Fibroblast of skin of right biceps (primary cell): ENCODE results near the gene MESP1.

Experiments used
- DNase-seq: peaks from one replicate; pipeline ENCODE4 v3.0.0-alpha.2; 2013

Gene MESP1

DNA sequence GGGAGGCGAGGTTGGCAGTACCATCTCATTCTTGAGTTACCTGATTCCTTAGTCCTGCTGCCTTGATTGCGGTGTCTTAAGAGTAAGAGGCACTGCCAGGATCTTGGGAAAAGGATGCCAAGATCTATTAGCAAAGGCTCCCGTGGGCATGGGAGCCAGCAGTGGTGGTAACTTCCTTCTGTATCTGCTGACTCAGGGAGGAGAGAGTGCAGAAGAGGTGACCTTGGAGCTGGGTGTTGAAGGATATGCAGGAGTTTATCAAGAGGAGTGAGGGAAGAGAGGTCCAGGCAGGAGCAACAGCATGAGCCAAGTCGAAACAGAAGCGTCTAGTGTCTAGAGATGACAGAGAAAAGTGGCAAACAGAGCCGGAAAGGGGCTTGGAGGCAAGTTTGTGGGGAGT lies 29.6 kb upstream of the MESP1 start:
- no peak for DNase-seq

DNA sequence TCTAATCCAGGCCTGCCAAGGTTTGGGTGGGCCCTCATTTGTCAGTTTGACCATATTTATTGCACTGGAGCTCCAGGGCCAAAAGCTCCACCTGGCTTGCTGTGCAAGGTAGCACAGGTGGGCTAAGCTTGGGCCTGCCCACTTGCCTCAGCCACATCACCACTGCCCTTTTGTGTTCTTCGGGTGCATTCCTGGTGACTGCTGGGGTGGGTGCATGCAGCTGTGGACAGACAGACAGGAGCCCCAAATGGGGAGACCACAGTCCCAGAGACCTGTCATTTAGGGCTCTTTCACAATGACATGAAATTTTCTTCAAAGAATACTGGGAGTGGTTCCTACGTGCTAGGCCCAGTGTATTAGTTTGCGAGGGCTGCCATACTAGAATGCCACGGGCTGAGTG lies 27.8 kb upstream of the MESP1 start:
- DNase-seq, result no peak

GRCh38 chr15:89777782-89778380 lies 26.8 kb upstream of the MESP1 start:
- no peak for DNase-seq

GRCh38 chr15:89777073-89777751 lies 26.2 kb upstream of the MESP1 start:
- DNase-seq, result no peak

DNA sequence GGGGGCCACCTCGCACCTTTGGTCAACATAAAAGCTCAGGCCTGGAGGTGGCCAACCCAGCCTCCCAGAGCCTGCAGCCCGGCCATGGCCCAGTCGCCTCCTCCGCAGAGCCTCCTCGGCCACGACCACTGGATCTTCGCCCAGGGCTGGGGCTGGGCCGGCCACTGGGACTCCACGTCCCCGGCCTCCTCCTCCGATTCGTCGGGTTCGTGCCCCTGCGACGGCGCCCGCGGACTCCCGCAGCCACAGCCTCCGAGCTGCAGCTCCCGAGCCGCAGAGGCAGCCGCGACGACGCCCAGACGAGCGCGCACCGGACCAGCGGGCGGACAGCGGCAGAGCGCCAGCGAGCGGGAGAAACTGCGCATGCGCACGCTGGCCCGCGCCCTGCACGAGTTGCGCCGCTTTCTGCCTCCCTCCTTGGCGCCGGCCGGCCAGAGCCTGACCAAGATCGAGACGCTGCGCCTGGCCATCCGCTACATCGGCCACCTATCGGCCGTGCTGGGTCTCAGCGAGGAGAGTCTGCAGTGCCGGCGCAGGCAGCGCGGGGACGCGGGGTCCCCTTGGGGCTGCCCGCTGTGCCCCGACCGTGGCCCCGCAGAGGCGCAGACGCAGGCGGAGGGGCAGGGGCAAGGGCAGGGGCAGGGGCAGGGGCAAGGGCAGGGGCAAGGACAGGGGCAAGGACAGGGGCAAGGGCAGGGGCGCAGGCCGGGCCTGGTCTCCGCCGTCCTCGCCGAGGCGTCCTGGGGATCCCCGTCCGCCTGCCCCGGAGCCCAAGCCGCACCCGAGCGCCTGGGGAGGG lies 25.4 kb upstream of the MESP1 start, which contains the start of gene MESP2:
Gene MESP2 (plus strand): TSS at position 59 of the 799 bp plus-strand sequence. CDS start 26 bp downstream, at position 85.
- peak; percentile 77 for DNase-seq

GRCh38 chr15:89775815-89776214 lies 24.8 kb upstream of the MESP1 start:
- DNase-seq, result no peak

DNA sequence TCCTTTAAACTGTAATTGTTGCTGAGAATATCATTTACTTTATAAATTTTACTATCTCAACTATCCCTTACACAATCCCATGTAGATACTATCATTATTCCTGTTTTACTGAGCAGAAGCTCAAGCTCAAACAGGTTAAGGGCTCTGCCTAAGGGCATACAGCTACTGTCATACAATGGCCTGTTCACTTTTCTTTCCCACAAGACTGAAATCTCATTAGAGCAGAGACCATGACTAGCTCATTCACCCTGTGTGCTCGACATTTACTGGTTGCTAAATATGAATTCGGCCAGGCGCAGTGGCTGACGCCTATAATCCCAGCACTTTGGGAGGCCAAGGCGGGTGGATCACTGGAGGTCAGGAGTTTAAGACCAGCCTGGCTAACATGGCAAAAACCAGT lies 23.4 kb upstream of the MESP1 start:
- DNase-seq, result no peak

DNA sequence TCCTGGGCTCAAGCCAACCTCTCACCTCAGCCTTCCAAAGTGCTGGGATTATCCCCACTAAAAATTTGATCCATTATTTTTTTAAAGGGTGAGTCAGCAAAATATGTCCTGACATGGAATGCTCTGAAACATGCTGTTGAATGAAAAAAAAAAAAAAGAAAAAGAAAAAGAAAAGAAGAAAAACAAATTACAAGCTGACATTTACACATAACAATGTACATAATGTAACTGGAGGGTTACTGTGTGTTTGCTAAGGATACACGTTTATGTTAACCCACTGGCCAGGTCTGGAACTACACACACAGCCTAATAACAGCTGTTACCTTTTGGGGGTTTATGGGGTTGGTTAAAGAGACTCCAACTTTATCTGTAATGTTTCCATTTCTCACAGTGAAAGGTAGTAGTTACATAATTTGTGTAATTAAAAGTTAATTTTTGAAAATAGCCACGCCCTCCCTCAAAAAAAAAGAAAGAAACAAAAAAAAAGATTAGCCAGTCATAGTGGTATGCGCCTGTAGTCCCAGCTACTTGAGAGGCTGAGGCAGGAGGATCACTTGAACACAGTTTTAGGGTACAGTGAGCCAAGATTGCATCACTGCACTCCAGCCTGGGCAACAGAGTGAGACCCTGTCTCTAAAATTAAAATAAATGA lies 22.0 kb upstream of the MESP1 start:
- peak; percentile 66 for DNase-seq

GRCh38 chr15:89770041-89770440 lies 19.0 kb upstream of the MESP1 start:
- peak; percentile 69 for DNase-seq

GRCh38 chr15:89769366-89769765 lies 18.3 kb upstream of the MESP1 start:
- no peak for DNase-seq

- DNase-seq, result peak; percentile 15
Observed at GRCh38 chr15:89768071-89768500, 17.0 kb upstream of the MESP1 start.

DNA sequence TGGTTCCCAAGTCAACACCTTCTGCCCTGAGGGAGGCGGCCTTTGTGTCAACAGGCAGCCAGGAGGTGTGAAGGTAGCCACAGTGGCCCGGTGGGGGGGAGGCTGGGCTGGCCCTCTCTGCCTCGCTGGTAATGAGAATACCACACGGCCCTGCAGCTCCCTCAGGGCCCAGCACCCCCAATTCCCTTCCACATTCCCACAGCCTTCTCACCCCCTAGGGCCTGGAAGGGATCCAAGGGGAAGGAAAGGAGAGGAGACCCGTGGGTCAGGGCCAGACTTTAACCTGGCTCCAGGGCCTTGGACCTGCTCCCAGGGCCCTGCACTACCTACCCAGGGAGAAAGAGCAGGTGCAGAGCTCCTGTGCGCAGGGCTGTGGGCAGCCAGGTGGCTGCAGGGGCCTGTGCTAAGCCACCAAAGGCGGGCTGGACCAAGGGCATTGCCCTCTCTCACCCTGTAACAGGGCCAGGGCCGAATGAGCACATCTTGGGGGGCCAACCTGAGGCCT lies 16.4 kb upstream of the MESP1 start:
- no peak for DNase-seq

DNA sequence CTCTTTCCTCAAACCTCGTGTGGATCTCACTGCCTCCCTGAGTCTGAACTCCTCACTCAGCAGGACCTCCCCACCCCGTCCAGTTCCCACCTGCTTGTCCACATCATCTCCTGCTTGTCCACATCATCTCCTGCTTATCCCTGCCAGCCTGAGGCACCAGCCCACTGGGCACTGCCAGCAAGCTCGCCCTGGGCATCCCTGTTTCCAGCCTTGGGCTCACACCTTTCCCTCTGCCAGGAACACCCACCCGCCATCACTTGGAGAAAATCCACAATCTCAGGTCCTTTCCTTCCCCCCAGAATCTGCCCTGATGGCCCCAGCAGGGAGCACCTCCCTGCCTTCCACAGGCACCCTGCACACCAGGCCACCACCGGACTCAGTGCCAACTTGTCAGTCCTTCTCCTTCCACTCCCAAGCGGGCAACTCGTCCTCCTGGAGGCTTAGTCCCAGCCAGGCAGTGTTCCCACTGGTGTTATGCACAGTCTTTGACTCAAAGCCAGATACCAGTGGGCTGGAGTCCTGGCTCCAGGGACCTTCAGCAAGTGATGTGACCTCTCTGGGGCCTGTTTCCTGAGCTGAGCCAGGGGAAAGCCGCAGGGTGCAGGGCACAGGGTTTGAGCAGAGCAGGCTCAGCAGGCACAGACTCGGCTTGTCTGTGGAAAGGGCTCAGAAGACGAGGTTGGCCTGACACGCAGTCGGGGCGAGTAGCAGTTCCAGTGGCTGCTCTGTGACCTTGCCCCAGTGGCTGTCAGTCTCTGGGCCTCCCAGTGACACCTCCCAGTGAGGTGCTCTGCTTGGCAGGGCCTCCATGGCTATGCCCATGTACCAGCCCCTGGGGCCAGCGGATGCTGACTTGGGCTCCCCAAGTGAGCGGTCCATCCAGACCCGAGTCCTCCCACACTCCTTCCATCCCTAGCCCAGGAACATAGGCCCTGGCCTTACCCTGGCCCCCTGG lies 15.6 kb upstream of the MESP1 start:
- no peak for DNase-seq

DNA sequence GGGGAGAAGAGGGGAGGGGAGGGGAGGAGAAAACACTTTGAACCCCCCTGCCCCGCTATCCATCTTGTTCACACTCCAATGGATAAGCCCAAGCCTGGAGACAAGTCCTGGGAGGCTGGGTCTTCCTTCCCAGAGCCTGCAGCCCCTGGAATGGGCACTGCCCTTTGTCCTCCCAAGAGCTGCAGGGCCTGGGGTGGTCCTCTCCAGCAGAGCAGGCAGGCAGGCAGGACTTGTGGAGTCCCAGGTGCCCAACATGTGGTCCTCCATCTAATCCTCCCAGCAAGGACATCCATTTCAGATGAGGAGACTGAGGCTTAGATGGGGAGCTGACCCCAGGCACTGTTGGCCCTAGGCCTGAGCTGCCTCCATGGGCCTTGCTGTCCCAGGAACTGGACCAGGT lies 14.6 kb upstream of the MESP1 start:
- no peak for DNase-seq

DNA sequence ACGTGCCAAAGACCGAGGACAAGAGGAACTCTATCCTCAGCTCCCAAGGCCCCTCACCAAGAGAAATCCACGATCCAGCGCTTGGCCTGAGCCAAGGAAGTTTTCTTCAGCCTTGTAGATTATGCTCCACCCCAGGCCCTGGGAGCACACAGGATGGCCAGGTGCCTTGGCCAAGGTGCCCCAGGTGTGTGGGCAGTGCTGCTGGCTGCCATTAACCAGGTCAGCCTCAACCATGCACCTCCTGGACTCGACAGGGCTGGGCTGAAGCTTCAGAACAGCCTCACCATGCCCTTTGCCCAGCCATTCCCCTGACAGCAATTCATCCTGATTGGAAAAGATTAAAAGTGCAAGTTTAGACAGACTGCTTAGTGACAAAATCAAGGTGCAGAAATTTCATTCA lies 10.9 kb upstream of the MESP1 start:
- DNase-seq, result no peak

DNA sequence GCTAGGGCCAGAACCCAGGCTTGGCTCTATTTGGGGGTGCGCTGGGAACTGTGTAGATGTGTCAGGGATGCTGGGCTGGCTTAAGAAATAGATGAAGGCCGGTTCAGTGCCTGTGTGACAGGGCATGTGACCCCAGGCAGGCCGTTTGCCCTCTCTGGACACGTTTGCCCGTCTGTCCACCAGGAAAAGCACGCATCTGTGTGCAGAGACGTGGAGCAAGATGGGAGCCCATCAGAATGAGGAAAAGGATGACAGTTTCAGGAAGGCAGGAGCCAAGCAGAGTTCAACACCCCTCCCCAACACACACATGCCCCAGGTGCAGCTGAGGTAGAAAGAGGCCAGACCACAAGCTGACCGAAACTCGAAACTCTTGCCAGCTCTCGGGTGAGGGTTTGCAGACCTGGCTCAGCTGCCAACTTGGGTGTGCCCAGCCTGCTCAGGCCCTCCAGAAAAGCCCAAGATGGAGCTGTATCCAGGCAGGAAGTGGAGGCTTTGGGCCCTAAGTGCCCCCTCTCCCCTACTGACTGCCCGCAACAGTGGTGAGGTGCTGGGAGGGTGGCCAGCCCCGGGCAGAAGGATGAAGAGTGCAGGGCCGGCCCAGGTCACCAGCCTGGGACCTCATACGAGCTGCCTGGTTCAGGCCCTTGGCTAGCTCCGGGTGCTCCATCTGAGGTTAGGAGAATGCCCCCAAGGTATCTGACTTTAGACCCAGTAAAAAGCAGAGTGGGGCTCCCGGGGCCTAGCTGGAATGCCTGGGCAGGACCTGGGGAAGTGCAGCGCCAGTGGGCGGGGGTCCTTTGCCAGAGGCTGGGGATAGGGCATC lies 10.2 kb upstream of the MESP1 start:
- no peak for DNase-seq

GRCh38 chr15:89760303-89761008 lies 9.4 kb upstream of the MESP1 start:
- peak; percentile 68 for DNase-seq

DNA sequence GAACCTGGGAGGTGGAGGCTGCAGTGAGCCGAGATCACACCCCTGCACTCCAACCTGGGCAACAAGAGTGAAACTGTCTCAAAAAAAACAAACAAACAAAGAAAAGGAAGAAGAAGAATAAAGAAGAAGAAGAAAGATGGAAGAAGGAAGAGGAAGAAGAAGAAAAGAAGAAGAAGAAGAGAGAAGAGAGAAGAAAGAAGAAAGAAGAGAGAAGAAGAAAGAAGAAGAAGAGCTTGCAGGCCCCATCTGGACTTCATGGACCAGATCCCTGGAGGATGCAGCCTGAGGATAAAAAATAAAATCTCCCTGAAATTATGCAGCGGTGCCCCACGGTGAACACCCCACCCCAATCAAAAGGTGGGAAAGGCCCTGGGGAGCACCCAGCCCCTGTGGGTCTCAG lies 8.8 kb upstream of the MESP1 start:
- no peak for DNase-seq

DNA sequence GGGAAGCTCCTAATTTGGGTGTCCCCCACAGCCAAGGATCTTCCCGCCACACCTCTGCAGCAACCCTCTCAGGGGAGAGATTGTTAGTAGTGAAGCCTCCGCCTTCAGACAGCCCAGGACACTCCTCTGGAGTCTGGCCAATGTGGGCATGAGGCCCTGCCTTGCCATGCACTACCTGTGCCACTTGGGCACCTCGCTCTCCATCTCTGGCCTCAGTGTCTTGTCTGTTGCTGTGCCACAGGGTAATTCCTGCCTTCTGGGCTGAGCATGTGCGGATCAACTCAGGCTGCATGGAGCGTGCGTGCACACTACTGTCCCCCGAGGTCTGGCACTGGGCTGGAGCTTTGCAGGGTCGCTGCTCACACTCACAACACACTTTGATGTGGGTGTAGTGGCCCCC lies 7.9 kb upstream of the MESP1 start:
- no peak for DNase-seq

- DNase-seq, result no peak
Observed at GRCh38 chr15:89758283-89758682, 7.2 kb upstream of the MESP1 start.
